ENCODE measurements around the gene POMGNT2. TPM values are rescaled to one million over a fixed set of nuclear protein-coding genes. Genes with fewer than 3 reads are reported as not detected.

POMGNT2 gene
- total and polyA plus RNA-seq, 3 donors from 2014 or later, result 33.2 to 45.7 (median 38.6) TPM

GRCh38 chr3:43138488-43139231 lies 32.8 kb upstream of the POMGNT2 start:
- no peak overlapping the region for H3K4me3 ChIP-seq
- intact Hi-C loops (cut with DNase I; ENCODE audit: low total_unique reads), result no loop called here
- H3K27ac ChIP-seq, result no peak overlapping the region
- 77 to 81% methylated on average over 4 of the region's 4 CpGs for WGBS, 2 donors
- DNase-seq, result no peak
- H3K4me1 ChIP-seq, result no peaks in the 10 kb centered on the region
- H3K27me3 ChIP-seq, result no peaks in the 10 kb centered on the region
- no peaks in the 10 kb centered on the region for H3K9me3 ChIP-seq
- H3K36me3 ChIP-seq (ENCODE audit: low read depth, missing control alignments), result no peaks in the 10 kb centered on the region
- no peak for TF ChIP-seq CTCF (IDR thresholded peaks at IDR 0.05)
- no peak for TF ChIP-seq POLR2A (IDR thresholded peaks at IDR 0.05)

GRCh38 chr3:43132870-43133636 lies 27.2 kb upstream of the POMGNT2 start:
- Histone ChIP-seq H3K4me1 (no peaks in the 10 kb centered on the region), H3K4me3 (no peak overlapping the region), H3K27ac (no peak overlapping the region), H3K9me3 (no peaks in the 10 kb centered on the region), H3K36me3 (ENCODE audit: low read depth, missing control alignments) (no peaks in the 10 kb centered on the region), H3K27me3 (no peaks in the 10 kb centered on the region)
- DNase-seq, result no peak
- 41 to 44% methylated on average over 7 of the region's 7 CpGs for WGBS, 2 donors
- intact Hi-C loops (cut with DNase I; ENCODE audit: low total_unique reads), result no loop called here
- no peak for TF ChIP-seq POLR2A (IDR thresholded peaks at IDR 0.05)
- TF ChIP-seq CTCF (IDR thresholded peaks at IDR 0.05), result no peak

GRCh38 chr3:43132193-43132592 lies 26.3 kb upstream of the POMGNT2 start:
- 86 to 89% methylated on average over 3 of the region's 3 CpGs for WGBS, 2 donors
- Histone ChIP-seq H3K4me1 (no peaks in the 10 kb centered on the region), H3K36me3 (ENCODE audit: low read depth, missing control alignments) (no peaks in the 10 kb centered on the region), H3K9me3 (no peaks in the 10 kb centered on the region), H3K27ac (no peak overlapping the region), H3K4me3 (no peak overlapping the region), H3K27me3 (no peaks in the 10 kb centered on the region)
- DNase-seq, result no peak
- TF ChIP-seq POLR2A (IDR thresholded peaks at IDR 0.05) (no peak), CTCF (IDR thresholded peaks at IDR 0.05) (no peak)
- intact Hi-C loops (cut with DNase I; ENCODE audit: low total_unique reads), result no loop called here

- intact Hi-C loops (cut with DNase I; ENCODE audit: low total_unique reads), result no loop called here
Measured at GRCh38 chr3:43128464-43128863, 22.6 kb upstream of the POMGNT2 start.

More at GRCh38 chr3:43128464-43128863, 22.6 kb upstream of the POMGNT2 start:
- DNase-seq, result no peak
- H3K4me1 ChIP-seq, result no peaks in the 10 kb centered on the region
- no peaks in the 10 kb centered on the region for H3K36me3 ChIP-seq (ENCODE audit: low read depth, missing control alignments)
- H3K4me3 ChIP-seq, result no peak overlapping the region
- H3K27ac ChIP-seq, result no peak overlapping the region
- H3K27me3 ChIP-seq, result no peaks in the 10 kb centered on the region
- TF ChIP-seq POLR2A (IDR thresholded peaks at IDR 0.05) (no peak), CTCF (IDR thresholded peaks at IDR 0.05) (no peak)
- no peaks in the 10 kb centered on the region for H3K9me3 ChIP-seq

All from testis (tissue), 3 donors.